ENCODE data around the gene LRR1. TPM values are rescaled to one million over a fixed set of nuclear protein-coding genes. Genes with fewer than 3 reads are reported as not detected.
"Not testable (repeated sequence)": the region's sequence is repeated elsewhere in the genome, so short reads cannot be mapped to it uniquely, and the experiment has no call there.

The LRR1 gene
- total RNA-seq, 1 donor from 2014 or later, result 15.1 TPM

- no peak for TF ChIP-seq CTCF (IDR thresholded peaks at IDR 0.05)
- POLR2A ChIA-PET, result no interaction called here
- DNase-seq (no peak), ATAC-seq (ENCODE audit: low read depth) (no peak)
- H3K4me1 Mint-ChIP-seq, result peaks cover 15% of the 10 kb centered on the region
- H3K27me3 Mint-ChIP-seq, result no peaks in the 10 kb centered on the region
- no peaks in the 10 kb centered on the region for H3K9me3 Mint-ChIP-seq
- no peak overlapping the region for H3K4me3 Mint-ChIP-seq
- intact Hi-C loops (cut with micrococcal nuclease), result no loop called here
- CTCF ChIA-PET, result no interaction called here
- H3K36me3 Mint-ChIP-seq (ENCODE audit: low read depth), result peaks cover 40% of the 10 kb centered on the region
- no peak overlapping the region for H3K27ac Mint-ChIP-seq
These were observed 15.5 kb downstream of the LRR1 start for GRCh38 chr14:49614196-49614595.

- POLR2A ChIA-PET, result interaction anchor here (1.3 to 1.4 kb wide), 2 partner anchors 17 to 31 kb away, joined by 3 read pairs; partner anchors contain the start of gene LRR1
- peaks cover 26% of the 10 kb centered on the region for H3K4me1 Mint-ChIP-seq
- intact Hi-C loops (cut with micrococcal nuclease), result no loop called here
- no peaks in the 10 kb centered on the region for H3K9me3 Mint-ChIP-seq
- no peak for DNase-seq
- CTCF ChIA-PET, result no interaction called here
- H3K4me3 Mint-ChIP-seq, result no peak overlapping the region
- no peak for ATAC-seq (ENCODE audit: low read depth)
- no peak overlapping the region for H3K27ac Mint-ChIP-seq
- H3K27me3 Mint-ChIP-seq, result no peaks in the 10 kb centered on the region
- no peak for TF ChIP-seq CTCF (IDR thresholded peaks at IDR 0.05)
- H3K36me3 Mint-ChIP-seq (ENCODE audit: low read depth), result peaks cover 49% of the 10 kb centered on the region
These were observed 17.0 kb downstream of the LRR1 start for GRCh38 chr14:49615776-49616175.

GRCh38 chr14:49617852-49618519, 19.2 kb downstream of the LRR1 start:
- peak overlapping the region; percentile 41 for H3K27ac Mint-ChIP-seq
- ATAC-seq (ENCODE audit: low read depth), result no peak
- peak overlapping the region; percentile 20 for H3K4me3 Mint-ChIP-seq
- peaks cover 59% of the 10 kb centered on the region for H3K36me3 Mint-ChIP-seq (ENCODE audit: low read depth)
- TF ChIP-seq CTCF (IDR thresholded peaks at IDR 0.05), result no peak
- H3K27me3 Mint-ChIP-seq, result no peaks in the 10 kb centered on the region
- H3K9me3 Mint-ChIP-seq, result no peaks in the 10 kb centered on the region
- POLR2A ChIA-PET, result interaction anchor here (0.9 to 2.0 kb wide), 2 partner anchors 16 to 32 kb away, joined by 3 to 9 read pairs; partner anchors contain the start of genes DNAAF2 and RPS29
- DNase-seq, result no peak
- intact Hi-C loops (cut with micrococcal nuclease), result no loop called here
- CTCF ChIA-PET, result interaction anchor here (1.0 kb wide), 1 partner anchor 19 kb away, joined by 4 read pairs; the partner anchor contains the start of gene LRR1
- peaks cover 43% of the 10 kb centered on the region for H3K4me1 Mint-ChIP-seq

GRCh38 chr14:49619273-49619672, 20.5 kb downstream of the LRR1 start:
- H3K9me3 Mint-ChIP-seq; intact Hi-C loops (cut with micrococcal nuclease); H3K27me3 Mint-ChIP-seq; DNase-seq; ATAC-seq (ENCODE audit: low read depth): not testable (repeated sequence)
- ChIA-PET CTCF (interaction anchor here (2.6 kb wide), 1 partner anchor 20 kb away, joined by 15 read pairs; the partner anchor contains the start of gene LRR1), POLR2A (interaction anchor here (1.0 to 3.4 kb wide), 9 partner anchors 9 to 158 kb away, joined by 4 to 293 read pairs (median 30); partner anchors contain the start of genes DNAAF2, KLHDC2, LRR1 and RPS29)
- Mint-ChIP-seq H3K4me3 (peak overlapping the region; percentile 97), H3K27ac (peak overlapping the region; percentile 97), H3K36me3 (ENCODE audit: low read depth) (peaks cover 67% of the 10 kb centered on the region), H3K4me1 (peaks cover 56% of the 10 kb centered on the region)

GRCh38 chr14:49619730-49620129, 21.0 kb downstream of the LRR1 start:
- Mint-ChIP-seq H3K4me3 (peak overlapping the region; percentile 97), H3K27ac (peak overlapping the region; percentile 97), H3K27me3 (no peaks in the 10 kb centered on the region), H3K9me3 (no peaks in the 10 kb centered on the region), H3K4me1 (peaks cover 59% of the 10 kb centered on the region), H3K36me3 (ENCODE audit: low read depth) (peaks cover 67% of the 10 kb centered on the region)
- no peak for DNase-seq
- ChIA-PET CTCF (interaction anchor here (1.1 to 2.6 kb wide), 7 partner anchors 12 to 158 kb away, joined by 3 to 29 read pairs (median 12); partner anchors contain the start of genes DNAAF2, LRR1 and RPS29), POLR2A (interaction anchor here (0.6 to 3.4 kb wide), 31 partner anchors 9 to 769 kb away, joined by 3 to 293 read pairs (median 6); partner anchors contain the start of genes DMAC2L, DNAAF2, KLHDC1 and KLHDC2)
- intact Hi-C loops (cut with micrococcal nuclease), result loop anchor here (1.0 to 5.0 kb wide), 8 partner anchors 15 to 613 kb away; partner anchors contain the start of genes KLHDC1, LRR1, POLE2 and RPS29
- no peak for ATAC-seq (ENCODE audit: low read depth)
- no peak for TF ChIP-seq CTCF (IDR thresholded peaks at IDR 0.05)

All from activated B cell treated with CpG ODN at 0.5 μM for 24 hours (primary cell).